ENCODE measurements around the gene MOV10.

DNA sequence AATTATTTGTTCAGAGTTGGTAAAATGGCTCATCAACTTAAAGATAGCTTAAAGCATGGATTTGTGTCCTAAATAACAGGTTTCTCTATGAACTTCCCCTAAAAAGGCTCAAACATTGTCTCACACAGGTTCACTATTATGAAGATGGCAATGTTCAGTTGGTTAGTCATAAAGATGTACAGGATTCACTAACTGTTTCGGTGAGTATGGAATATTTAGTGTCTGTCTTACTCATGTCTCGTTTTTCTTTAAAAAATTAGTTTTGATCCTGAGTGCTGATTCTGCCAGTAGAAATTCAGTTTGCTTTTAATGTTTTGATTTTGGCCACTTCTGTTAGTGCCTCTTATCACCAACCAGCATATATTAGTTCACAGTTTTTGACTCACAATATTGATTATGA lies 7.5 kb upstream of the MOV10 start:
- TF ChIP-seq, protein P1, sequence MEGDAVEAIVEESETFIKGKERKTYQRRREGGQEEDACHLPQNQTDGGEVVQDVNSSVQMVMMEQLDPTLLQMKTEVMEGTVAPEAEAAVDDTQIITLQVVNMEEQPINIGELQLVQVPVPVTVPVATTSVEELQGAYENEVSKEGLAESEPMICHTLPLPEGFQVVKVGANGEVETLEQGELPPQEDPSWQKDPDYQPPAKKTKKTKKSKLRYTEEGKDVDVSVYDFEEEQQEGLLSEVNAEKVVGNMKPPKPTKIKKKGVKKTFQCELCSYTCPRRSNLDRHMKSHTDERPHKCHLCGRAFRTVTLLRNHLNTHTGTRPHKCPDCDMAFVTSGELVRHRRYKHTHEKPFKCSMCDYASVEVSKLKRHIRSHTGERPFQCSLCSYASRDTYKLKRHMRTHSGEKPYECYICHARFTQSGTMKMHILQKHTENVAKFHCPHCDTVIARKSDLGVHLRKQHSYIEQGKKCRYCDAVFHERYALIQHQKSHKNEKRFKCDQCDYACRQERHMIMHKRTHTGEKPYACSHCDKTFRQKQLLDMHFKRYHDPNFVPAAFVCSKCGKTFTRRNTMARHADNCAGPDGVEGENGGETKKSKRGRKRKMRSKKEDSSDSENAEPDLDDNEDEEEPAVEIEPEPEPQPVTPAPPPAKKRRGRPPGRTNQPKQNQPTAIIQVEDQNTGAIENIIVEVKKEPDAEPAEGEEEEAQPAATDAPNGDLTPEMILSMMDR (IDR thresholded peaks at IDR 0.05): no peak
- TF ChIP-seq POLR2AphosphoS5 (IDR thresholded peaks at IDR 0.05; ENCODE audit: insufficient read depth in 1 of 2, low read depth in 1 of 2): no peak
- no peak for TF ChIP-seq POLR2A (IDR thresholded peaks at IDR 0.05)
